Loucy (cell line): ENCODE data around the gene SHPK.

Experiments used
- H2AFZ ChIP-seq: fragments of 200-600 bp; sonication (generic); 2 replicates; pipeline ENCODE4 v1.6.0; 2016; ENCODE audit warnings: antibody characterized with exemption, mild to moderate bottlenecking, low read length, moderate library complexity
- H3F3A ChIP-seq: fragments of 200-600 bp; 2 replicates; pipeline ENCODE4 v1.6.0; 2016; ENCODE audit warnings: antibody characterized with exemption, low read depth, mild to moderate bottlenecking
- H3K27me3 ChIP-seq: fragments of 200-600 bp; sonication (generic); 2 replicates; pipeline ENCODE4 v1.6.1; 2014; ENCODE audit warnings: low read length, mild to moderate bottlenecking; ENCODE audit not compliant: insufficient read depth, poor library complexity, severe bottlenecking
- H3K36me3 ChIP-seq: fragments of 200-600 bp; sonication (generic); 2 replicates; pipeline ENCODE4 v1.6.1; 2016; ENCODE audit warnings: low read length; ENCODE audit not compliant: insufficient read depth
- H3K4me1 ChIP-seq: fragments of 200-600 bp; sonication (generic); 2 replicates; pipeline ENCODE4 v1.5.1; 2014; ENCODE audit warnings: low read length, mild to moderate bottlenecking; ENCODE audit not compliant: insufficient read depth, poor library complexity, severe bottlenecking
- H3K4me2 ChIP-seq: fragments of 200-600 bp; sonication (generic); 2 replicates; pipeline ENCODE4 v1.6.0; 2014; ENCODE audit warnings: antibody characterized with exemption, low read length, low read depth, mild to moderate bottlenecking; ENCODE audit not compliant: poor library complexity, severe bottlenecking
- H3K4me3 ChIP-seq: fragments of 200-600 bp; sonication (generic); 2 replicates; pipeline ENCODE4 v1.5.1; 2014; ENCODE audit warnings: low read length, mild to moderate bottlenecking, mixed read lengths; ENCODE audit not compliant: poor library complexity, severe bottlenecking
- H3K79me2 ChIP-seq: fragments of 200-600 bp; sonication (generic); 2 replicates; pipeline ENCODE4 v1.6.1; 2014; ENCODE audit warnings: low read length; ENCODE audit not compliant: insufficient read depth
- H3K9ac ChIP-seq: fragments of 200-600 bp; sonication (generic); 2 replicates; pipeline ENCODE4 v1.6.0; 2014; ENCODE audit warnings: mild to moderate bottlenecking, low read depth, low read length, moderate library complexity; ENCODE audit not compliant: poor library complexity, severe bottlenecking
- H3K9me2 ChIP-seq: fragments of 200-600 bp; sonication (generic); replicated peaks from 2 replicates; pipeline ENCODE4 v1.6.1; 2016; ENCODE audit warnings: low read depth, low read length, mixed read lengths
- H3K9me3 ChIP-seq: fragments of 200-600 bp; sonication (generic); 2 replicates; pipeline ENCODE4 v1.6.1; 2014; ENCODE audit warnings: mild to moderate bottlenecking, antibody characterized with exemption, low read length, low read depth; ENCODE audit not compliant: insufficient read depth
- H4K20me1 ChIP-seq: fragments of 200-600 bp; sonication (generic); 2 replicates; pipeline ENCODE4 v1.6.0; 2014; ENCODE audit warnings: antibody characterized with exemption, low read length, mild to moderate bottlenecking; ENCODE audit not compliant: insufficient read depth, poor library complexity, severe bottlenecking
- EZH2phosphoT487 ChIP-seq: fragments of 200-600 bp; IDR thresholded peaks from 2 replicates; pipeline ENCODE4 v1.6.1; 2018; ENCODE audit warnings: antibody characterized with exemption, mild to moderate bottlenecking, moderate library complexity, borderline replicate concordance
- TF ChIP-seq, protein P1 (sequence below): fragments of 200-600 bp; sonication (generic); conservative IDR thresholded peaks from 2 replicates; pipeline ENCODE4 v1.5.1; 2014; ENCODE audit warnings: mild to moderate bottlenecking, antibody characterized with exemption, low read length

The SHPK gene

DNA sequence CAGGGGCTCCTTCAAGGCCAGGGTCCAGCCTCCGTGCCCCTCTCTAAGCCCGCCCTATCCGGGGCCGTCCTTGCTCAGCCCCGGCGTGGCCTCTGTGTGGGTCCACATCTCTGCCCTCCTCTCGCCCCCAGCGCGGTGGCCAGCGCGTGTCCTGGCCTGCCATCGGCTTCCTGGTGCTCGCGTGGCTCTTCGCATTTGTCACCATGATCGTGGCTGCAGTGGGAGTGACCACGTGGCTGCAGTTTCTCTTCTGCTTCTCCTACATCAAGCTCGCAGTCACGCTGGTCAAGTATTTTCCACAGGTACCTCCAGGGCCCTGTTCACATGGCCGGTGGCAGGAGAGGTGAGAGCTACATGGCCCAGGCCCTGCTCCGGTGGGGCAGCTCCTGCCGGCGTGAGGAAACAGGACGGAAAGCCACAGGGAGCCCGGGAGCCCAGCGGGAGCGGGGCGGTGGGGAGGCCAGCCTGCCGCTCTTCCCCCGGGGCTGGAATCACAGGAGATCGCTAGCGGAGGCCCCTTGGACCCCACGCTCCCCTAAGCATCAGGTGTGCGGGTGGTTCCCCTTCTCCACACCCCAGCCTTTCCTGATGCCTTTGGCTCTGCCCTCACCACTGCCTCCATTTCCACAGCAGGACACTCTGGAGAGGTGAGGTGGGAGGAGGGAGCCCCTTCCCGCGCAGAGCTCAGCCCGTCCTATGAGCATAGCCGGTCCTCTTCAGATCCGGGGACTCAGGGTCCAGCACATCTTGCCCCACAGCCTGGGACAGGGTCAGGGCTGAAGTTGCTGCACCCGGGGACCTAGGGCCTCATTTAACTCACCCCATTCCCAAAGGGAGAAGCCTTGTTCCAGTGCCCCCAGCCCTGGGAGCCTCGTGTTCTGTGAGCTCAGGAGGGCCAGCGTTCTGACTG lies 22.1 kb upstream of the SHPK start:
- Histone ChIP-seq H3K9ac (no peak overlapping the region), H2AFZ (no peak overlapping the region), H3F3A (no peaks in the 10 kb centered on the region), H3K27me3 (no peaks in the 10 kb centered on the region), H3K9me3 (no peaks in the 10 kb centered on the region), H3K9me2 (no peaks in the 10 kb centered on the region), H3K4me1 (no peaks in the 10 kb centered on the region), H4K20me1 (no peaks in the 10 kb centered on the region), H3K79me2 (no peaks in the 10 kb centered on the region), H3K4me2 (no peak overlapping the region), H3K4me3 (no peak overlapping the region), H3K36me3 (no peaks in the 10 kb centered on the region)
- TF ChIP-seq, protein P1, sequence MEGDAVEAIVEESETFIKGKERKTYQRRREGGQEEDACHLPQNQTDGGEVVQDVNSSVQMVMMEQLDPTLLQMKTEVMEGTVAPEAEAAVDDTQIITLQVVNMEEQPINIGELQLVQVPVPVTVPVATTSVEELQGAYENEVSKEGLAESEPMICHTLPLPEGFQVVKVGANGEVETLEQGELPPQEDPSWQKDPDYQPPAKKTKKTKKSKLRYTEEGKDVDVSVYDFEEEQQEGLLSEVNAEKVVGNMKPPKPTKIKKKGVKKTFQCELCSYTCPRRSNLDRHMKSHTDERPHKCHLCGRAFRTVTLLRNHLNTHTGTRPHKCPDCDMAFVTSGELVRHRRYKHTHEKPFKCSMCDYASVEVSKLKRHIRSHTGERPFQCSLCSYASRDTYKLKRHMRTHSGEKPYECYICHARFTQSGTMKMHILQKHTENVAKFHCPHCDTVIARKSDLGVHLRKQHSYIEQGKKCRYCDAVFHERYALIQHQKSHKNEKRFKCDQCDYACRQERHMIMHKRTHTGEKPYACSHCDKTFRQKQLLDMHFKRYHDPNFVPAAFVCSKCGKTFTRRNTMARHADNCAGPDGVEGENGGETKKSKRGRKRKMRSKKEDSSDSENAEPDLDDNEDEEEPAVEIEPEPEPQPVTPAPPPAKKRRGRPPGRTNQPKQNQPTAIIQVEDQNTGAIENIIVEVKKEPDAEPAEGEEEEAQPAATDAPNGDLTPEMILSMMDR = no peak
- no peak for TF ChIP-seq EZH2phosphoT487

- H4K20me1 ChIP-seq = no peaks in the 10 kb centered on the region
- TF ChIP-seq EZH2phosphoT487 = no peak
- TF ChIP-seq, protein P1 = no peak
- H3K4me2 ChIP-seq = no peak overlapping the region
- no peak overlapping the region for H3K9ac ChIP-seq
- no peaks in the 10 kb centered on the region for H3K9me2 ChIP-seq
- no peaks in the 10 kb centered on the region for H3K9me3 ChIP-seq
- H3K27me3 ChIP-seq = no peaks in the 10 kb centered on the region
- H2AFZ ChIP-seq = no peak overlapping the region
- no peaks in the 10 kb centered on the region for H3K4me1 ChIP-seq
- no peaks in the 10 kb centered on the region for H3K36me3 ChIP-seq
- H3K79me2 ChIP-seq = no peaks in the 10 kb centered on the region
- H3K4me3 ChIP-seq = no peak overlapping the region
- H3F3A ChIP-seq = no peaks in the 10 kb centered on the region
Observed at GRCh38 chr17:3657588-3657869, 21.5 kb upstream of the SHPK start.

- Histone ChIP-seq H3K4me3 (no peak overlapping the region), H3K9me3 (no peaks in the 10 kb centered on the region), H3K27me3 (no peaks in the 10 kb centered on the region), H3K79me2 (no peaks in the 10 kb centered on the region), H3K36me3 (no peaks in the 10 kb centered on the region), H2AFZ (no peak overlapping the region), H3F3A (no peaks in the 10 kb centered on the region), H3K9me2 (no peaks in the 10 kb centered on the region), H4K20me1 (no peaks in the 10 kb centered on the region), H3K4me2 (no peak overlapping the region), H3K9ac (no peak overlapping the region), H3K4me1 (no peaks in the 10 kb centered on the region)
- no peak for TF ChIP-seq EZH2phosphoT487
- TF ChIP-seq, protein P1 = no peak
Observed at GRCh38 chr17:3656755-3657587, 20.9 kb upstream of the SHPK start.
